Transverse colon (tissue), 4 donors: ENCODE data around the gene SLC6A9.

Experiments used
- CTCF ChIP-seq, 5 experiments: fragments of 200-600 bp in 3 of 5; fragments of 450-650 bp in 2 of 5; sonication (generic) in 3 of 5; IDR thresholded peaks; 1 replicate in 2 of 5; 2 replicates in 3 of 5; pipeline ENCODE4 v1.5.1; 2016 to 2017; ENCODE audit warnings: antibody characterized with exemption in 5 of 5, inconsistent platforms in 3 of 5, mild to moderate bottlenecking in 2 of 5, moderate library complexity in 1 of 5
- POLR2A ChIP-seq: fragments of 450-650 bp; IDR thresholded peaks from one replicate; pipeline ENCODE4 v1.6.1; 2016; ENCODE audit warnings: antibody characterized with exemption, mild to moderate bottlenecking, moderate library complexity
- POLR2AphosphoS5 ChIP-seq, 3 donors: sonication (generic); formaldehyde crosslinking; IDR thresholded peaks; one replicate each; pipeline ENCODE4 v1.6.1; 2016; ENCODE audit warnings: antibody characterized with exemption in 3 of 3

GRCh38 chr1:44012941-44013609 lies 18.2 kb downstream of the SLC6A9 start:
- TF ChIP-seq POLR2A (no peak), CTCF (IDR thresholded peaks at IDR 0.05) (no peak), POLR2AphosphoS5 (IDR thresholded peaks at IDR 0.05) (no peak)
